ENCODE measurements around the gene C1QTNF9B. TPM values are rescaled to one million over a fixed set of nuclear protein-coding genes. Genes with fewer than 3 reads are reported as not detected.
"Not testable (repeated sequence)": the region's sequence is repeated elsewhere in the genome, so short reads cannot be mapped to it uniquely, and the experiment has no call there.

Gene C1QTNF9B
- total RNA-seq = not detected in 2 replicates
- long read RNA-seq = 0 reads

GRCh38 chr13:23897452-23897919 is at the start of gene C1QTNF9B:
Gene C1QTNF9B (minus strand): TSS chr13:23897502.
- H3K27ac Mint-ChIP-seq = not testable (repeated sequence)

DNA sequence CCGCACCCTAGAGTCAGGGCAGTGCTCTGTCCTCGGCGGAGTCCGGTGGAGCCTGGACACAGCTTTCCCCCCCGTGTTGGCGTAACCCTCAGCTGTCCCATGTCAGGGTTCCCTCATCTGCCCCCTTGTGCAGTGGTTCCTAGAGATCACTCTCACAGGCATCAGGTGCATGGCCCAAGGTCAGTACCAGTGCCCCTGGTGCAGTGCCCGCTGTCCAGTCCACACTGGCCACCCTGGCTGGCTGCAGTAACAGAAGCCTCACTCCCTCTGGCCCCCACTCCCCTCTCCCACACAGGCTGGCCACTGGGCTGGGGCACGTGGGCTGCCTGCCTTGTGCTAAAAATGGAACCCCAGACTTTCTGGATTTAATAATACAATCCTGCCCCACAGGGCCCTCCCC is 49.6 kb upstream of the C1QTNF9B start:
- H3K27me3 Mint-ChIP-seq = no peaks in the 10 kb centered on the region
- no peaks in the 10 kb centered on the region for H3K9me3 Mint-ChIP-seq (ENCODE audit: low read depth)
- no peak overlapping the region for H3K4me3 Mint-ChIP-seq (ENCODE audit: low read depth)
- H3K27ac Mint-ChIP-seq = no peak overlapping the region
- H3K4me1 Mint-ChIP-seq (ENCODE audit: low read depth) = no peaks in the 10 kb centered on the region
- DNase-seq (ENCODE audit: low spot score, unreplicated experiment) = no peak
- H3K36me3 Mint-ChIP-seq (ENCODE audit: insufficient read depth) = no peaks in the 10 kb centered on the region
- no peak for TF ChIP-seq CTCF (IDR thresholded peaks at IDR 0.05; ENCODE audit: unreplicated experiment)

More at GRCh38 chr13:23897452-23897919, at the start of gene C1QTNF9B:
- H3K9me3 Mint-ChIP-seq (ENCODE audit: low read depth); DNase-seq (ENCODE audit: low spot score, unreplicated experiment); H3K36me3 Mint-ChIP-seq (ENCODE audit: insufficient read depth); H3K4me1 Mint-ChIP-seq (ENCODE audit: low read depth); H3K4me3 Mint-ChIP-seq (ENCODE audit: low read depth): not testable (repeated sequence)
- H3K27me3 Mint-ChIP-seq = peaks cover 22% of the 10 kb centered on the region

DNA sequence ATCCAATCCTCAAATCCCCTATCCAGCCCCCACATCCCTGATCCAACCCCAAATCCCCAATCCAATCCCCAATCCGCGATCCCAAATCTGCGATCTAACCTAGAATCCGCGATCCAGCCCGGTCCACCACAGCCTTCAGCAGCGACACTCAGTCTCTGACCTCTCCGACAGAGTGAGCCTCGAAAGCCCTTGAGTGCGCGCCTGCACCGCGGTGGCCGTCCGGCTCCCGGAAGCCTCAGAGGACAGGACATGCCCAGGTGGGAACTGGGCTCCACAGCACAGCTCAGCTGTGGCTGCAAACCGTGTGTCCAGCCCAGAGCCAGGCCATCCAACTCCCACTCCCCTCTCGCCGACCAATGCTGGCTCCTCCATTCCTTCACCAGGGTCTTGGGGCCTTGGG is 48.8 kb upstream of the C1QTNF9B start:
- no peak for TF ChIP-seq CTCF (IDR thresholded peaks at IDR 0.05; ENCODE audit: unreplicated experiment)
- Mint-ChIP-seq H3K36me3 (ENCODE audit: insufficient read depth) (no peaks in the 10 kb centered on the region), H3K4me3 (ENCODE audit: low read depth) (no peak overlapping the region), H3K9me3 (ENCODE audit: low read depth) (no peaks in the 10 kb centered on the region), H3K27ac (no peak overlapping the region), H3K27me3 (no peaks in the 10 kb centered on the region), H3K4me1 (ENCODE audit: low read depth) (no peaks in the 10 kb centered on the region)
- DNase-seq (ENCODE audit: low spot score, unreplicated experiment) = no peak

GRCh38 chr13:23945612-23946011 is 48.3 kb upstream of the C1QTNF9B start:
- Mint-ChIP-seq H3K27ac (no peak overlapping the region), H3K36me3 (ENCODE audit: insufficient read depth) (no peaks in the 10 kb centered on the region), H3K27me3 (peaks cover under 1% of the 10 kb centered on the region), H3K9me3 (ENCODE audit: low read depth) (no peaks in the 10 kb centered on the region), H3K4me3 (ENCODE audit: low read depth) (no peak overlapping the region), H3K4me1 (ENCODE audit: low read depth) (no peaks in the 10 kb centered on the region)
- no peak for TF ChIP-seq CTCF (IDR thresholded peaks at IDR 0.05; ENCODE audit: unreplicated experiment)
- no peak for DNase-seq (ENCODE audit: low spot score, unreplicated experiment)

DNA sequence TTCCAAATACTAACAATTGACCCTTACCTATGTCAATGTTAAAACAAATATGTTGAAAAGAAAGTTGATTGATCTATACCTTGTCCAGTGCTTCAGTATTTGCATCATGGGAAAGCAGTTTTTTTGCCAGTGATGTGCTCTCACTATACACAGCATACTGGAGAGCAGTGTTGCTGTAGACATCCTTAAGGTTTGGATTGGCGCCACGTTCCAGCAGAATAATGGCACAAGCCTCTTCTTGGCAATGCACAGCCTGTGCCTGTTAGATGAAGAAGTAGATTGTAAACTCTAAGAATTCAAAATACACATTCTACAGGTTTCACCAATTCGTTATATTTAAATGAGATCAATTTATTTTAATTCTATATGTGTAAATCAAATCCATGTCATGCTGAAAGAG is 43.9 kb upstream of the C1QTNF9B start:
- Mint-ChIP-seq H3K36me3 (ENCODE audit: insufficient read depth) (peaks cover 4% of the 10 kb centered on the region), H3K27ac (no peak overlapping the region), H3K27me3 (peaks cover 12% of the 10 kb centered on the region), H3K4me1 (ENCODE audit: low read depth) (no peaks in the 10 kb centered on the region), H3K9me3 (ENCODE audit: low read depth) (peaks cover 26% of the 10 kb centered on the region), H3K4me3 (ENCODE audit: low read depth) (no peak overlapping the region)
- DNase-seq (ENCODE audit: low spot score, unreplicated experiment) = no peak
- no peak for TF ChIP-seq CTCF (IDR thresholded peaks at IDR 0.05; ENCODE audit: unreplicated experiment)

DNA sequence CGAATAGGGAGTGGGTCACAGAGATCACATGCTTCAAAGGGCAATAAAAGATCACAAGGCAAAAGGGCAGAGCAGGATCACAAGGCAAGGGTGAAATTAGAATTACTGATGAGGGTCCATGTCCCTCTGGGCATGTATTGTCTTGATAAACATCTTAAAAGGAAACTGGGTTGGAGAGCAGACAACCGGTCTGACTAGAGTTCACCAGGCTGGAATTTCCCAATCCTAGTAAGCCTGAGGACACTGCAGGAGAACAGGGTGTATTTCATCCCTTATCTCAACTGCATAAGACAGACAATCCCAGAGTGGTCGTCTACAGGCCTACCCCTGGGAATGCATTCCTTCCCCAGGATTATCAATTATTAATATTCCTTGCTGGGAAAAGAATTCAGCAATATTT is 42.4 kb upstream of the C1QTNF9B start:
- H3K27me3 Mint-ChIP-seq = peaks cover 12% of the 10 kb centered on the region
- peaks cover 26% of the 10 kb centered on the region for H3K9me3 Mint-ChIP-seq (ENCODE audit: low read depth)
- not testable (repeated sequence) for H3K27ac Mint-ChIP-seq; DNase-seq (ENCODE audit: low spot score, unreplicated experiment); H3K4me1 Mint-ChIP-seq (ENCODE audit: low read depth); H3K4me3 Mint-ChIP-seq (ENCODE audit: low read depth); H3K36me3 Mint-ChIP-seq (ENCODE audit: insufficient read depth)
